ENCODE measurements around the gene TMEM260. TPM values are rescaled to one million over a fixed set of nuclear protein-coding genes. Genes with fewer than 3 reads are reported as not detected.

TMEM260 gene
- total and polyA plus RNA-seq, 4 donors, result 5.5 to 20.9 (median 15.5) TPM

- DNase-seq (no peak), ATAC-seq (ENCODE audit: low FRiP score) (no peak)
- no peaks in the 10 kb centered on the region for H3K27me3 ChIP-seq (ENCODE audit: control insufficient read depth in 1 of 2, insufficient read depth in 2 of 2, low read length in 1 of 2)
- no peaks in the 10 kb centered on the region for H3K9me3 ChIP-seq (ENCODE audit: control insufficient read depth, low read length)
- intact Hi-C loops (cut with DNase I), result no loop called here
- peaks cover 2 to 6% of the 10 kb centered on the region in 2 donors for H3K36me3 ChIP-seq (ENCODE audit: control insufficient read depth in 1 of 2, insufficient read depth in 2 of 2, low read length in 1 of 2)
- H3K4me3 ChIP-seq (ENCODE audit: low read length in 2 of 2), result no peak overlapping the region
- H3K4me1 ChIP-seq (ENCODE audit: control insufficient read depth in 1 of 2, insufficient read depth in 2 of 2, low read length in 2 of 2), result no peaks in the 10 kb centered on the region
- H3K27ac ChIP-seq (ENCODE audit: low read depth in 1 of 2, low read length in 2 of 2), result no peak overlapping the region
Observed at GRCh38 chr14:56617084-56617483, 37.5 kb downstream of the TMEM260 start.

GRCh38 chr14:56630707-56631106 is 51.1 kb downstream of the TMEM260 start:
- intact Hi-C loops (cut with DNase I), result no loop called here
- no peak for ATAC-seq (ENCODE audit: low FRiP score)
- Histone ChIP-seq H3K27ac (ENCODE audit: low read depth in 1 of 2, low read length in 2 of 2) (no peak overlapping the region), H3K4me3 (ENCODE audit: low read length in 2 of 2) (no peak overlapping the region), H3K27me3 (ENCODE audit: control insufficient read depth in 1 of 2, insufficient read depth in 2 of 2, low read length in 1 of 2) (no peaks in the 10 kb centered on the region), H3K4me1 (ENCODE audit: control insufficient read depth in 1 of 2, insufficient read depth in 2 of 2, low read length in 2 of 2) (no peaks in the 10 kb centered on the region), H3K9me3 (ENCODE audit: control insufficient read depth, low read length) (no peaks in the 10 kb centered on the region), H3K36me3 (ENCODE audit: control insufficient read depth in 1 of 2, insufficient read depth in 2 of 2, low read length in 1 of 2) (peaks cover 0 to 10% of the 10 kb centered on the region in 2 donors)
- DNase-seq, result no peak
- WGBS, 2 donors, result 68 to 74% methylated on average over 3 of the region's 3 CpGs

DNA sequence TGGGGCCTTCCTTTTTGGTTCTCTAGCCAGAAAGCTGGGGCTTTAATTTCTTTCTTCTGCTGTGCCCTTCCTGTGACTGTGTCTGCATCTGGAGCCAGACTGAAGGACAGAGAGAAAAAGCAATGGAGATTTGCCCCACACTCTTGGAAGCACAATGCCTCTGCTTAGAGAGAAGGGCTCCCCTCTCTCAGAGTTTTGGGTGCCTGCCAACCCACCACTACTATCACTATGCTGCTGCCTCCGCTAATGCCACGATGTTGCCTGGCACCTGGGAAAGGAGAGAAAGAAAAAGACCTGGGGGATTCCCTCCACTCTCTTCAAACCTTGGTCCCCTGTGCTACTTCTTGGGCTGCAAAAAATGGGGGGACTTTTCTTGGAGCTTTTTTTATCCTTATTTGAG is 52.6 kb downstream of the TMEM260 start:
- intact Hi-C loops (cut with DNase I), result no loop called here
- no peak overlapping the region for H3K27ac ChIP-seq (ENCODE audit: low read depth in 1 of 2, low read length in 2 of 2)
- H3K36me3 ChIP-seq (ENCODE audit: control insufficient read depth in 1 of 2, insufficient read depth in 2 of 2, low read length in 1 of 2), result peaks cover 10 to 15% of the 10 kb centered on the region in 2 donors
- no peaks in the 10 kb centered on the region for H3K9me3 ChIP-seq (ENCODE audit: control insufficient read depth, low read length)
- H3K4me3 ChIP-seq (ENCODE audit: low read length in 2 of 2), result no peak overlapping the region
- no peaks in the 10 kb centered on the region for H3K4me1 ChIP-seq (ENCODE audit: control insufficient read depth in 1 of 2, insufficient read depth in 2 of 2, low read length in 2 of 2)
- DNase-seq, result no peak
- H3K27me3 ChIP-seq (ENCODE audit: control insufficient read depth in 1 of 2, insufficient read depth in 2 of 2, low read length in 1 of 2), result no peaks in the 10 kb centered on the region
- no peak for ATAC-seq (ENCODE audit: low FRiP score)
- 90 to 95% methylated on average over 2 of the region's 2 CpGs for WGBS, 2 donors

DNA sequence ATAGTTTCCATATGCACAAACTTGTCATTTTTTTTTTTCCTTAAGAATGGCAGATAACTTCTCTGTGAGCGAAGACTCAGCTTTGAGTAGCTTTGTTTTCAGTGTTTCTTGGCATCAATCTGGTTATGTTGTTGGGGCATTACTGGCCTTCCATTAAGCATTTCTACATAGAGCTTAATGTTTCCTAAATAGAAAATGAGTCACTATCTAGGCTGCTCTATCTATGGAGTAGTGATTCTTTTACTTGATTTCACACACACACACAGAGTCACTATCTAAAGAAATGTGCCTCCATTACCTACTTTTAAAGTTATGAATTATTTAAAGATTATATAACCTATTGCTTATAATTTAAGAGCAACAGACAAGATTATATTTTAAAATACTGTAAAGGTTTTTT is 53.9 kb downstream of the TMEM260 start:
- peaks cover 13 to 23% of the 10 kb centered on the region in 2 donors for H3K36me3 ChIP-seq (ENCODE audit: control insufficient read depth in 1 of 2, insufficient read depth in 2 of 2, low read length in 1 of 2)
- no peak for DNase-seq
- no peaks in the 10 kb centered on the region for H3K4me1 ChIP-seq (ENCODE audit: control insufficient read depth in 1 of 2, insufficient read depth in 2 of 2, low read length in 2 of 2)
- intact Hi-C loops (cut with DNase I), result no loop called here
- no peaks in the 10 kb centered on the region for H3K27me3 ChIP-seq (ENCODE audit: control insufficient read depth in 1 of 2, insufficient read depth in 2 of 2, low read length in 1 of 2)
- no peak overlapping the region for H3K27ac ChIP-seq (ENCODE audit: low read depth in 1 of 2, low read length in 2 of 2)
- WGBS, 2 donors, result 95 to 97% methylated on average over 1 of the region's 1 CpG
- H3K4me3 ChIP-seq (ENCODE audit: low read length in 2 of 2), result no peak overlapping the region
- ATAC-seq (ENCODE audit: low FRiP score), result no peak
- no peaks in the 10 kb centered on the region for H3K9me3 ChIP-seq (ENCODE audit: control insufficient read depth, low read length)

GRCh38 chr14:56635041-56635440 is 55.4 kb downstream of the TMEM260 start:
- H3K4me1 ChIP-seq (ENCODE audit: control insufficient read depth in 1 of 2, insufficient read depth in 2 of 2, low read length in 2 of 2), result no peaks in the 10 kb centered on the region
- no peaks in the 10 kb centered on the region for H3K9me3 ChIP-seq (ENCODE audit: control insufficient read depth, low read length)
- intact Hi-C loops (cut with DNase I), result no loop called here
- 95 to 97% methylated on average over 2 of the region's 2 CpGs for WGBS, 2 donors
- H3K4me3 ChIP-seq (ENCODE audit: low read length in 2 of 2), result no peak overlapping the region
- peaks cover 20 to 27% of the 10 kb centered on the region in 2 donors for H3K36me3 ChIP-seq (ENCODE audit: control insufficient read depth in 1 of 2, insufficient read depth in 2 of 2, low read length in 1 of 2)
- H3K27ac ChIP-seq (ENCODE audit: low read depth in 1 of 2, low read length in 2 of 2), result no peak overlapping the region
- ATAC-seq (ENCODE audit: low FRiP score) (no peak), DNase-seq (no peak)
- H3K27me3 ChIP-seq (ENCODE audit: control insufficient read depth in 1 of 2, insufficient read depth in 2 of 2, low read length in 1 of 2), result no peaks in the 10 kb centered on the region

GRCh38 chr14:56647493-56647892 is 67.9 kb downstream of the TMEM260 start:
- H3K9me3 ChIP-seq (ENCODE audit: control insufficient read depth, low read length), result no peaks in the 10 kb centered on the region
- no peak for ATAC-seq (ENCODE audit: low FRiP score)
- no peak overlapping the region for H3K4me3 ChIP-seq (ENCODE audit: low read length in 2 of 2)
- H3K27ac ChIP-seq (ENCODE audit: low read depth in 1 of 2, low read length in 2 of 2), result no peak overlapping the region
- H3K36me3 ChIP-seq (ENCODE audit: control insufficient read depth in 1 of 2, insufficient read depth in 2 of 2, low read length in 1 of 2), result no peaks in the 10 kb centered on the region
- WGBS, 2 donors, result 77 to 86% methylated on average over 2 of the region's 2 CpGs
- H3K4me1 ChIP-seq (ENCODE audit: control insufficient read depth in 1 of 2, insufficient read depth in 2 of 2, low read length in 2 of 2), result peaks cover 2 to 7% of the 10 kb centered on the region in 2 donors
- no peak for DNase-seq
- intact Hi-C loops (cut with DNase I), result no loop called here
- no peaks in the 10 kb centered on the region for H3K27me3 ChIP-seq (ENCODE audit: control insufficient read depth in 1 of 2, insufficient read depth in 2 of 2, low read length in 1 of 2)

DNA sequence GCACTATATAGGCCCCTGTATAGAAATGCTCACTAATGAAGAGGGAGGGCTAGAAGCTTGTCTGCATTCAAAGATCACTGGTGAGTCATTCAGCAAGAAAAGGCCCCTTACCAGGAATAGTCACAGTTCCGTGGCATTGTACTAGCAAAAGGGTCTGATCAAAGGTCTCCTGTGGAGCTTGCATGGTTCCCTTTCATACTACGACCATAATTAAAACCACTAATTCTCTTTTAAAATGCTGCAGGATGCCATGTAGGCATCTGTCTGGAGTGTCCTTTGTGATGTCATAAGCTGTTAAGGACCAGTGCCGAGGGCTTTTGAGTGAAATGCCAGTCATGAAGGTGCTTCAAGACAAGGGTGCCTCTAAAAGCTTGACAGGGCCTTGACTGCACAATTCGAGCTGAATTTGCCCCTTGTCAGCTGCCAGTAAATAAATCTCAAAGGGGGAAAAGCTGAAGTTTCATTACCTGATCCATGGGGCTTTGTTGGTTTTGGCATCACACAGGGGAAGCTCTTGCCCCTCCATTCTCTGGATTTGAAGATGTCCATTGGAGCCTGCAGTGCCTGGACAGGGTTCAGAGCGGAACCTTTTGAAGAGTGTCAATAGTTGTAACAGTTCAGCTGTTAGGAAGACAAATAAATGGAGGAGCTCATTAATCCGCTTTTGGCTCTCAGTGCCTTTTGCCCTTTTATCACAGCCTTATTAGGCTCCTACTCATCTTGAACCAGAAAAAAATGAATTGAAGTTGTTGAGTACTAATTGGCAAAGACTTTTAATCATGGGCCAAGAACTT is 69.1 kb downstream of the TMEM260 start:
- Histone ChIP-seq H3K4me1 (ENCODE audit: control insufficient read depth in 1 of 2, insufficient read depth in 2 of 2, low read length in 2 of 2) (peaks cover 2 to 7% of the 10 kb centered on the region in 2 donors), H3K27me3 (ENCODE audit: control insufficient read depth in 1 of 2, insufficient read depth in 2 of 2, low read length in 1 of 2) (no peaks in the 10 kb centered on the region), H3K9me3 (ENCODE audit: control insufficient read depth, low read length) (no peaks in the 10 kb centered on the region), H3K36me3 (ENCODE audit: control insufficient read depth in 1 of 2, insufficient read depth in 2 of 2, low read length in 1 of 2) (no peaks in the 10 kb centered on the region), H3K27ac (ENCODE audit: low read depth in 1 of 2, low read length in 2 of 2) (no peak overlapping the region), H3K4me3 (ENCODE audit: low read length in 2 of 2) (no peak overlapping the region)
- 85 to 87% methylated on average over 6 of the region's 6 CpGs for WGBS, 2 donors
- ATAC-seq (ENCODE audit: low FRiP score), result no peak
- DNase-seq, result no peak
- intact Hi-C loops (cut with DNase I), result no loop called here

DNA sequence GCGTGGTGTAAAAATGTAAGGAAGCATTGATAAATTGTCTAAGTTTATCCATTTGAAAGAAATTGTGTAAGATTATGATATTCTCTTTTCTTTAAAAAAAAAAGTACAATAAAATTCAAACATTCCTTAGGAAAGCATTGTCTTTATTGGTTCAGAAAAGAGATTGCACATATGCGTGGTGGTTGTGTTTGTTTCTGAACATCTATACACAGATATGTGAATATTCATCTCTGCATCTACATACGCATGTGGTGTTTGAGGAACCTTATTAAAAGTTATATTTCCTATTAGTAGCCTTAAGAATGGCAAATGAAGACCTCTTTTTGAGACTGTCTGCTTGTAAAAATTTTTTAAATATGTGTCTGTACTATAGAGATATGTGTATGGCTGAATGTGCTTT is 69.8 kb downstream of the TMEM260 start:
- WGBS, 2 donors, result 93 to 95% methylated on average over 3 of the region's 3 CpGs
- Histone ChIP-seq H3K4me1 (ENCODE audit: control insufficient read depth in 1 of 2, insufficient read depth in 2 of 2, low read length in 2 of 2) (peaks cover 2 to 7% of the 10 kb centered on the region in 2 donors), H3K27me3 (ENCODE audit: control insufficient read depth in 1 of 2, insufficient read depth in 2 of 2, low read length in 1 of 2) (no peaks in the 10 kb centered on the region), H3K36me3 (ENCODE audit: control insufficient read depth in 1 of 2, insufficient read depth in 2 of 2, low read length in 1 of 2) (no peaks in the 10 kb centered on the region), H3K27ac (ENCODE audit: low read depth in 1 of 2, low read length in 2 of 2) (no peak overlapping the region), H3K9me3 (ENCODE audit: control insufficient read depth, low read length) (no peaks in the 10 kb centered on the region), H3K4me3 (ENCODE audit: low read length in 2 of 2) (no peak overlapping the region)
- no peak for DNase-seq
- intact Hi-C loops (cut with DNase I), result no loop called here
- ATAC-seq (ENCODE audit: low FRiP score), result no peak

DNA sequence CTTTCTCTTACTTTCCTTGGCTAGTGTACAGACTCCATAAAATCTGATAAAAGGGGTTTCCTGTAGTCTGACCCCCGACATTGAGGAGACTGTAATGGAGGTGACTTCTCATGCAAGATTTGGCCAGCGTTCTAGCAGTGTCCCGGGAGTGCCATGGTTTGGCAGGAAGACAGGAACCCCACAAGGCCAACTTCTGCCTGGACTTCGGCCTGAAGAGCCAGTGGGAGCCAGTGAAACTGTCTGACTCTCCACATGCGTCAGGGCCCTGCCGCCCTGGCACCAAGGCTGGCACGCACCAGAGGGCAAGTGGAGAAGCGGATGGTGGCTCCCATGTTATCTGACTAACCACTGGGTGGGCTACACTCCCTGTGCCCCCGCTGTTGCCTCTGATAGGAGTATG is 70.5 kb downstream of the TMEM260 start:
- WGBS, 2 donors, result 17% methylated on average over 9 of the region's 9 CpGs
- no peaks in the 10 kb centered on the region for H3K9me3 ChIP-seq (ENCODE audit: control insufficient read depth, low read length)
- peaks cover 2 to 7% of the 10 kb centered on the region in 2 donors for H3K4me1 ChIP-seq (ENCODE audit: control insufficient read depth in 1 of 2, insufficient read depth in 2 of 2, low read length in 2 of 2)
- H3K27ac ChIP-seq (ENCODE audit: low read depth in 1 of 2, low read length in 2 of 2), result peak overlapping the region in 1 of 2 donors; percentile 6
- ATAC-seq (ENCODE audit: low FRiP score) (peak; percentile 64), DNase-seq (peak; percentile 50 to 78)
- H3K36me3 ChIP-seq (ENCODE audit: control insufficient read depth in 1 of 2, insufficient read depth in 2 of 2, low read length in 1 of 2), result no peaks in the 10 kb centered on the region
- intact Hi-C loops (cut with DNase I), result no loop called here
- H3K4me3 ChIP-seq (ENCODE audit: low read length in 2 of 2), result no peak overlapping the region
- no peaks in the 10 kb centered on the region for H3K27me3 ChIP-seq (ENCODE audit: control insufficient read depth in 1 of 2, insufficient read depth in 2 of 2, low read length in 1 of 2)
